ENCODE results near the gene INPP5E.

Gene INPP5E

DNA sequence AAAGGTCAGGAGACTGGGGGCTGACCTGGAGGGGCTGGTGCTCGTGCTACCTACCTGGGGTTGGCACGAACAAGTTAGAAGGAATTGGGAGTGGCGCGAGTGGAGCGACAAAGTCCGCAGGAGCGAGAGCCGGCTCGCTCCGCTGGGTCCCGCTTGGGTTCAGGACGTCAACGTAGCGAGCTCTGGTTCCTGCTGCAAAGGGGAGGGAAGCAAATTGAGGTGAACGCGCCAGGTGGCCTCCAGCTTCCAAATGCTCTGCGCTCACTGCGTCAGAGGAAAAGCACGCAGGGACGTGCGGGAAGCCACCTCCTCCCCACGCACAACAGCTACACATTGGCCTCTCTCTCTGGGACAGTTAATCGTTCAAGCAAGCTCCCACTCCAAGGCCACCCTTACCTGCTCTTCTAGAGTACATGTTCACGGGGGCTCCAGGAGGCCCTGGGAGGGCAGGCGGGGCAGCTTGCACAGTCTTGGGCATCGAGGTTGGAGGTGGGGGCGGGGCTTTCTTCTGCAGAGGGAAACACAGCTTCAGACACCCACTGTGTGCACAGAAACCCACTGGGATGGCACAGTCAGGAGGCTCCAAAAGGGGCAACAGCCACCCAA lies 7.6 kb upstream of the INPP5E start:
- no peak for DNase-seq (ENCODE audit: low read depth)

DNA sequence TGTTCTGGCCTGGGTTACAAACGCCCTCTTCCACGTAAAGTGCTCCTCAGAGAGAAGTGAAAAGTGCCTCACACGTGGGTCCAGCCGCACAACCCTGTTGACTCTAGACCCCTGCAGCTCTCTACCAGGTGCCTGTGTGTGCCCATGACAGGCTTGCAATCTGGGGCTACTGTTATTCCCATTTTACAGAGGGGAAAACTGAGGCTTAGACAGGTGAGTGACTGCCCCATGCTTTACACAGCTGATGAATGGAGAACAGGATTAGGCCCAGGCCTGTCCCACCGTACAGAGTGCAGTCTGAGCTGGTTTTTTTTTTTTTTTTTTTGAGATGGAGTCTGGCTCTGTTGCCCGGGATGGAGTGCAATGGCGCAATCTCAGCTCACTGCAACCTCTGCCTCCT lies 6.2 kb upstream of the INPP5E start:
- DNase-seq (ENCODE audit: low read depth): no peak

DNA sequence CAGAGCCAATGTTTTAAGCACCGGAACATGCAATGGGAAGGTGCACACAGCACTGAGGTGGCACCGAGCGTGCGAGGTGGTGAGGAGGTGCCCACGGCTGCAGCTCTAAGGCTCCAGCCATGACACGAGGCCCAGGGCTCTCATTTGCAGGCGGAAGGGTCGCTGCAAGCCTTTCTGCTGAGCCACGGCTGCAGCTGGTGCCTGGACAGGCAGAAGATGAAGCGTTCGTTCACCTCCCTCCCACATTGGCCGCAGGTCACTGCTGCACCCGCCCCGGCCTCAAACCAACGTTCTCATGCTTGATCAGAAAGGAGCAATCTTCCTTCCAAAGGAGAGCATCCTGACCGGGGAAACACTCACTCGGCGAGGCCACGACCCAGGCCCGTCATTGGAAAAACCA lies 4.5 kb upstream of the INPP5E start:
- no peak for DNase-seq (ENCODE audit: low read depth)

DNA sequence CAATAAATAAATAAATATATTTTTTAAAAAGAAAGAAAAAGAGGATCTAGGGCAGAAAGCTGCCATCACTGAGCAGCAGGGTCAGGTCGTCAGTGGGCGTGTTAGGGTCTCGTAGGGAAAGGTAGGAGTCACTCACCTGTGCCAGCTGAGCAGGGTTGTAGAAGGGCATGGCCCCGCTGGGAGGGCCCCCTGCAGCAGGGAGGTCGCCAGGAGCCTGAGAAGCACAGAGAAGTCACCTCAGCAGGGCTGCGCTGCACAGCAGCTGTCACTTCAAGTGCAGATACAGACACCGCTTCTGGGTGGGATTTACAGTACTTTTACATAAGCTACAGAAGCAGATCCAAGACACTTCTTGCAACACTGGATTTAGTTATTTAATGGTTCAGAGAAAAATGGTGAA lies 4.0 kb upstream of the INPP5E start:
- DNase-seq (ENCODE audit: low read depth): no peak

DNA sequence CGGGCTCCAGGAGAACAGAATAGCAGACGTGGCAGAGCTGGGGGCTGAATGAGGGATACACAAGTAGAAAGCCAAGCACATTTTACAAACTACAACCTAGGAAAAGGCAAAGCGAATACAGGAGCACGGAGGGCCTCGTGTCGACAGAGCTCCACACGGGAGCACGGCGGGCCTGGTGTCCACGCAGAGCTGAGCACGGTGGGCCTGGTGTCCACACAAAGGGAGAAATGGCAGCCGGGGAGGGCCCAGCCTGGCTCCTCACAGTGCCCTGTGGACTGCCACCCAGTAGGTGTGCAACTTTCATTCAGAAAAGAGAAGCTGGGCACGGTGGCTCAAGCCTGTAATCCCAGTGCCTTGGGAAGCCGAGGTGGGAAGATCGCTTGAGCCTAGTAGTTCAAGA lies 3.4 kb upstream of the INPP5E start:
- DNase-seq (ENCODE audit: low read depth): no peak

DNA sequence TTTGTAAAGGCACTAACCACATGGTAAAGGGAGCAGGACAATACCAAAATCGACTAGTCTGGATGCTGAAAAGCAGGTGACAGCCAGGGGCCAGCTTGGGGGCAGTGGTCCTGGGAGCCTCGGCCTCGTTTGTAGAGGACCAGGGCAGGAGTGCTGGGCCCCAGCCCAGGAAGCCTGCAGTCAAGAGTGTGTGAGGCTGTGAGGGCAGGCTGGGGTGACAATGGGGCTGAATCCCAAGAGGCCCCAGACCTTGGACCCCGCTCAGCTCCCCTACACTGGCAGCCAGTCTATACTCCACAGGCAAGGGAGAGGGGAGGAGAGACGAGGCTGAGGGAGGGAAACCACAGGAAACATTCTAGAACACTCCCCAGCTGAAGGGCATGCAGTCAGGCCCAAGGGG lies 2.6 kb upstream of the INPP5E start:
- DNase-seq (ENCODE audit: low read depth): no peak

DNA sequence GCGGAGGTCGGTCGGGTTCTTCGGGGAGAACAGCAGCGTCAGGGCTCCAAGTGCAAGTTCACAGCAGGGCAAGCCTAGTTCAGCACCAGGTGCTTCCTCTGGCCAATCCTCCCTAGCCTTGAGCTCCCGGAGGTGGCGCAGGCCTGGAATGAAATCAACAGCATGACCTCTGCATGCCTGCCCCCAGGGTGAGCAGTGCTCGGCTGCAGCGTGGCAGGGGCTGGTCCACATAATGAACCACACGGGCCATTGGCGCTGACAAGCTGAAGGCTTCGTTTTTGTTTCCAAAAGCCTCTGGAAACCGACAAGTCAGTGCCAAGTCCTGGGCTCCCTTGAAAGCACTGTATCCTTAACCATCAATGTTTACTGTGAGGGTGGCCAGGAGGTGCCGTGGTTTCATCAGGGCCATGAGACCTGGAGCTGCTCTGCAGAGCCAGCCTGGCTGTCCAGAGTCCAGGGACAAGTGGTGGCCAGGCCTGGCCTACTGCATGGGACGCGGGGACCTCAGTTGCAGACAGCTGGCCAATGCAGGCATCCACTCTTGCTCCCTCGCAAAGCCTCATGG lies 2.1 kb upstream of the INPP5E start:
- DNase-seq (ENCODE audit: low read depth): no peak

DNA sequence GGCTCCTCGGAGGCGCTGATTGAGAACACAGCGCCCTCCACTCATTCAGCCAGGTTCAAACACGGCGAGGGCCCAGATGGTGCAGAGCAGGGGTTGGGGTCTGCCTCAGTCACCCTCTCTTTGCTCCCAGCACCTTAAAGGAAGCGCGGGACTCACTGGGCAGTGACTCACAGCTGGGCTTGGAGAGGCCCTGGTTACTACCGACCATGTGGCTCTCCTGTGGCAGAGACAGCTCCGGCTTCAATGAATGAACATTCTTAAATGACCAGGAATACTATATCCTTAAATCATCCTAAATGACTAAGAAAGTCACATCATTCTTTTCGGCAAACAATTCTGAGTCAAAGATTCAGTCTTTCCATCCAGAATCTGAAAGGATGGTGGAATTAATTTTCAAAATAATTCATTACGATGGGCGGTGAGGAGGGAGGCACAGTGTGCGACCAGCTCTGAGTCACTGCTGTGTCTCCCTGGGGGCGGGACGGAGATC lies 1.6 kb upstream of the INPP5E start:
- DNase-seq (ENCODE audit: low read depth): no peak

DNA sequence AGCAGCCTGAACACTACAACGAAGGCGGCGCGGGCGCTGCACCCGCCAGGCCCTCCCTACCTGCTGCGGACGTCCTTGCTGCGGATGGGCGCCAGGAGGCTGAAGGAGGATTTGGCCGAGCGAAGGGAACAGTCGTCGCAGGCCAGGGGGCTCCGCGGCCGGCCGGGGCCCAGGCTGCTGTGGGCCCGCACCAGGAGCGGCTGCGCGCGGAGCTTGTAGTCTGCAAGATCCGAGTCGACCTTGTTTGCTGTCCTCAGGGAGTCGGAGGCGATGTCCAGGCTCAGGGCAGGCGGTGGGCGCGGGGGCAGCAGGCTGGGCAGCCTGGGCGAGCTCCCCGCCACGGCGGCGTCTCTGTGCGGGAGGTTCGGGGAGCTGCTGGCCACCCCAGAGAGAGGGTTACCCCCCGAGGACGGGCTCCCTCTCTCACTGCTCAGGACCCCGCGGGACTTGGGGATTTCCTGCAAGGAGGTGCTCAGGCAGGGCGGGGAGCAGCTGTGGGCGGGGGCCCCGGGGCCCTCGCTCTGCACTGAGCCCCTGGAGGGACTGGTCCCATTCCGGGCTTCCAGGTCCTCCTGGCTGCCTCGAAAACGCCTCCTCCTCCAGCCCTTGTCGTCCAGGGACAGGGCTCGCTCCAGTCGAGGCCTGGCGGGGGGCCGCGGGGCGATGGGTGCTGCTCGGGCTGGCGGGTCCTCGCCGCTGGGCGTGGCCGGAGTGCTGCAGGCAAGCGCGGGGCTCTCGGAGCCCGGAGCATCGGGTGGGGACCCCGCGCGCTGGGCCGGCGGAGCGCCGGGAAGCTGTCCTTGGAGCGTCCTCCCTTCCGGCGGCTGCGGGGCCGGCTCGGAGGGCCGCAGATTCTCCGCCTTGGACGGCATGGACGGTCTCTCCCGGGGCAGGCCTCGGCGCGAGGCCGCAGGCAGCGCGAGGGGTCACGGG lies 831 bp downstream of the INPP5E start:
- DNase-seq (ENCODE audit: low read depth): peak; percentile 25

DNA sequence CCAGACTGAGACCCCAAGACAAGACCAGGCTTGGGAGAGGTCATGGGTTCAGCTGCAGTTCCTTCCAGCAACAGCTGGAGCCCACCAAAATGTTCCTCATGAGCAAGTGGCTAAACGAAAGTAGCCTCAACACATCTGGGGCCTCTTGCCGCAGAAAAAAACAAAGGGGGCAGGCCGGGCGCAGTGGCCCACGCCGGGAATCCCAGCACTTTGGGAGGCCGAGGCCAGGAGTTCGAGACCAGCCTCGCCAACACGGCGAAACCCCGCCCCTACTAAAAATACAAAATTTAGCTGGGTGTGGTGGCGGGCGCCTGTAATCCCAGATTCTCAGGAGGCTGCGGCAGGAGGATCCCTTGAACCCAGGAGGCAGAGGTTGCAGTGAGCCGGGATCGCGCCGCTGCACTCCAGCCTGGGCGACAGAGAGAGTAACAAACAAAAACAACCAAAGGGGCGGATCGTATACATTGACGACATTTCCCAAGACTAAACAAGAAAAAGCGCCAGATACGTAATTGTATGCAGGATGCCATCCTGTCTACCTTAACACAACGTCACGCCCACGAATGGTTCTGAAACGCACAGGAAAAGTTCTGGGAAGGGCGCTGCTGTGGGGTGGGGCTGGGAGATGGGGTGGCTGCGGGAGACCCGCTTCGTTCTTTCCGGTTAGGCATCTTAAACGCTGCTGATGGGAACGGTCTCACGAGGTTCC lies 1.7 kb downstream of the INPP5E start:
- no peak for DNase-seq (ENCODE audit: low read depth)

DNA sequence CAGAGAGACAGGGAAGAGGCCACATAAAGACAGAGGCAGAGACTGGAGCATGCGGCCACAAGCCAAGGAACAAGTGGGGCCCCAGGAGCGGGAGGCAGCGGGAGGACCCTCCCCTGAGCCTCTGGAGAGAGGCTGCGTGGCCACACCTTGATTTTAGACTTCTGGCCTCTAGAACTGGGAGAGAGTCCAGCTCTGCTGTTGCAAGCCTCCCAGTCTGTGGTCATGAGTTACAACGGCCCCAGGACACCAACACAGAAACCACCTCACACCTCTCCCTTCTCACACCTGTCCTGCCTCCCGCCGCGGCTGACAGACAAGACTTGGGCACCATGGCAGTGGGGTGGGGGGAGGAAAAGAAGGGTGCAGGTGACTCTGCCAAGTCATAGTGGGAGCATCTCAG lies 2.2 kb downstream of the INPP5E start:
- no peak for DNase-seq (ENCODE audit: low read depth)

DNA sequence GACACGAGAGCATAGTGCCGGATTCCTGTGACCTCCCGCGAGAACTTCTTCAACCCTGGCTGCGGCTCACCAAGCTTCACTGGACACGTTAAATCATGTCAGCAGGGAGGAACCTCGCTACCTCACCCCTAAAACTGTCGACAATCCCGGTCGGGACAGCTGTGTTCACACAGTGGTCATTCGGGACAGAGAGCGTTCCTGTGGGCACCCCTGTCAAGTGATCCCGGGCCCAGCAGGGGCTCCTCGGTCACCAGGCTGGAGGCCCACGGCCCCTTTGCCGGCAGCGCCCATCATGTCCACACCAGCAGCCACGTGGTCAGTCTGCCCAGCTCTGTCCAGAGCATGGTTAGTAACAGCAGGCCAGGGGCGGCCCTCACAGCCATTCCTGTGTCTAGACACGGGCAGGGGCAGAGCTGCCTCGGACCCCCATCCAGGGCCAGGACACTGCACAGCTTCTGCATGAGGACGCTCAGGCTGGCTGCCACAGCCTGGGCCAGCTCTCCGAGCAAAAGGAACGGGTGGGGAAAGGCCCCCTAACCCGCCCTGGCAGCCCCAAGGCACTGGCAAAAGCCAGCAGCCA lies 3.5 kb downstream of the INPP5E start:
- DNase-seq (ENCODE audit: low read depth): no peak

DNA sequence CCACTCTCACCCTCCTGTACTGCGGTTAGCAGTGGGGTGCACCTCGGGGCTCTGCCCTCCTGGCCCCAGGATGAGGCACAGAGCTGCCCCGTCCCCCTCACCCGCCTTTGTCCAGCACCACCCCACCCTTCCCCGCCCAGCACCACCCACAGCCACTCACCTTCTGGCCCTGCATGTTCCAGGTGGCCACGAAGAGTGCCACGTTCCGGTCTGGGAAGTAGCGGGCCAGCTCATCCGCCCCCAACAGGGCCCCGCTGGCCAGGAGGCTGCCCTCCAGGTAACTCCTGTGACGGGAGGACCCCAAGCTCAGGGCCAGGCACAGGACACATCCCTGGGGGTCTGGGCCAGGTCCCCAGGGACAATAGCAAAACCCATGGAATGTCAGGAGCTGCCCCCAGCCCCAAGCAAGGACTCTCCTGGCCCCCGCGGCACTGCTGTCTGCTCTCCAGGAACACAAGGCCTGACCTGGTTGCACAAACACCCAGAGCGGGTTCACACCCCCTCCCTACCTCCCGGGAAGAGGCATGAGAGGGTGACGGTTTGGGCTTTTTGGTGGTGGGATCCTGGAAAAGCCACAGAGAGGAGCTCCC lies 5.0 kb downstream of the INPP5E start:
- no peak for DNase-seq (ENCODE audit: low read depth)

DNA sequence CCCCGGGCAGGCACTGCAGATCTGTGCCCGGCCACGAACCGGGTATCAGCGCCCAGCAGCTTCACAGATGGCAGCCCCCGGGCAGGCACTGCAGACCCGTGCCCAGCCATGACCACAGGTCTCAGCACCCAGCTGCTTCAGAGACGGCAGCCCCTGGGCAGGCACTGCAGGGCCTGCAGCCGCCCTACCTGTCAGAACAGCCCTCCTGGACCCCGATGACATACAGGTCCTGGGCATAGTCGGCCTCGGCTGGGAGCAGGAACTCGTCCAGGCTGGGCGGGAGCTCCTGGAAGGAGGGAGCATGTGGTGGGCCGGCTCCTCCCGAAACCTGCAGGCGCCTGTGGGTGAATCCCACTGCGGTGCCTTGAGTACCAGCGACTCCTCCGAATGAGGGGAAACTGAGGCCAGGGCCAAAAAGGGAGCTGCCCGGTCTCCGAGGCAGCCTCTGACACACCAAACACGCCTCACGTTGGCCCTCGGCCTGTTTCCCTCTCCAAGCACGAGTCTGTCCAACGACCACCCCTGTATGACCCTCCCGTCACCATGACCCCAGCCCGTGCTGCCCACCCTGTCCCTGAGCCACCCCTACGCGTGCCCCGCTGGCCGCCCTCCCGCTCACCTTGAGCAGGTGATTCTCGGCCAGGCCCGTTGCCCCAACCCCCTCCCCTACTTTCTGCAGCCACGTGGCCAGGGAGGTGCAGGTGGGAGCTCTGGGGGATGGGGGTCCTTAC lies 5.6 kb downstream of the INPP5E start:
- DNase-seq (ENCODE audit: low read depth): no peak

DNA sequence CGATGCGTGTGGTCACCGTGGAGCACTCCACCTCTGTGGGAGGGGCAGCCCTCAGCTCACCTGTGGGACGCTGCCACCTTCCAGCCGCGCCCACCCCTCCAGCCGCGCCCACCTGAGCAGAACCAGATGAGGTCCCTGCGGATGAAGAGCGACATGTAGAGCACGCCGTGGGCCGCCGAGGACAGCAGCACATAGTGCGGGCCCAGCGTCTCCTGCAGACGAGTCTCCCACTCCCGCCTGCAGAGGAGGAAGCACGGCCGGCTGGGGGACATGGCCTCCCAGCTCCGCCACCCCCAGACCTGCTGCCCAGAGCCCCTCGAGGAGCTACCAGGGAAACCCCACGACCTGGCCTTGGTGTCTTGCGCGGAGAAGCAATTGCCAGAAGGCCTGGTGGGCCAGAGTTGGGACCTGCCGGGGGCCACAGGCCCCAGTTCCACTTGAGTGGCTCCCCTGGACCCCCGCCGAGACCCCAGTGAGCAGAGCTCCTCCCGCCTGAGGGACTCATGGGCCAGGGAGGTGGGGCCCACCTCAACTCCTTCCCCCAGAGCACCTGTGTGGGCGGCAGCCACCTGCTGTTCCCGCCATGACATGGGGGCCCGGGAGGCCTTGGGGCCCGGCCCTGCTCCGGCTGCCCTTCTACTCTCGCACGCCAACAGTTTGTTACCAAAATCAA lies 6.5 kb downstream of the INPP5E start:
- no peak for DNase-seq (ENCODE audit: low read depth)

DNA sequence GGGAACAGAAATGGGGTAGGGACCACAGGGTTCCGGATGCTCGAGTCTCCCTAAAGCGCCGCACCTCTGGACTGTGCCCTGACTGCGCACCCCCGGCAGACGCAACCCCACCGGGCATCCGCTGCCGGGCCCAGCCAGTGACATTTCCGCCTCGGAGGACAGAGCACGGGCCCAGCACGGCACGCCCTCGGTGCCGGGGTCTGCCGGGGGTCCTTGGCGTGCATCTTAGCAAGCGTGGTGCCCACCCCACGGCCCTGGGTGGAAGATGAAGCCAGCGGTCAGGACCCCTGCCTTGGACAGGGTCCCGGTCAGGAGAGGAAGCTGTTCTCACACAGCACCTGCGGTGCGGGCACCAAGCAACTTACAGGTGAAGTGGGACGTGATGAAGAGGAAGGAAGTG lies 7.1 kb downstream of the INPP5E start:
- no peak for DNase-seq (ENCODE audit: low read depth)

DNA sequence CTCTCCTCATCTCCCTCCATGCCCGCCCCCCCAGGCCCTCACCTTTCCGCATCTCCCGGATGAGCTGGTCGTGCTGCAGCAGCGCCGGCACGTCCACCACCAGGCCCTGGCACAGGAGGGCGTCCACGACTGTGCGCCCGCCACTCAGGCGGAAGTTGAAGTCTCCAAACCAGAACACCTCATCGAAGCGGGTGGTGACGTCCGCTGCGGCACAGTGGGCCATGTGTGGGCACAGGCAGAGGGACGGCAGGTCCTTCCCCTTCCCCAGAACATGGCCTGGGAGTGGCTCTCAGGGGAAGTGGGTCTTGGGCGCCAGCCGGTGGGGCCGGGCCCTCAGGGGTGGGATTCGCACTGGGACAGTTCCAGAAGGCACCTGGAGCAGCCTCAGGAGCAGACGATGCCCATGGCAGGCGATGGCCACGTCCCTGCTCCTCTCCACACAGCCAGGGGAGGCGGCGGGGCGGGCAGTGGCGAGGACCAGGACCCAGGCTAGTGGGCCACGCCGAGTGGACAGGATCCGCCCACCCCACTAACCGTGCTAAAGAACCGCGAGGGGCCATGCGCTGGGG lies 7.8 kb downstream of the INPP5E start:
- DNase-seq (ENCODE audit: low read depth): no peak

DNA sequence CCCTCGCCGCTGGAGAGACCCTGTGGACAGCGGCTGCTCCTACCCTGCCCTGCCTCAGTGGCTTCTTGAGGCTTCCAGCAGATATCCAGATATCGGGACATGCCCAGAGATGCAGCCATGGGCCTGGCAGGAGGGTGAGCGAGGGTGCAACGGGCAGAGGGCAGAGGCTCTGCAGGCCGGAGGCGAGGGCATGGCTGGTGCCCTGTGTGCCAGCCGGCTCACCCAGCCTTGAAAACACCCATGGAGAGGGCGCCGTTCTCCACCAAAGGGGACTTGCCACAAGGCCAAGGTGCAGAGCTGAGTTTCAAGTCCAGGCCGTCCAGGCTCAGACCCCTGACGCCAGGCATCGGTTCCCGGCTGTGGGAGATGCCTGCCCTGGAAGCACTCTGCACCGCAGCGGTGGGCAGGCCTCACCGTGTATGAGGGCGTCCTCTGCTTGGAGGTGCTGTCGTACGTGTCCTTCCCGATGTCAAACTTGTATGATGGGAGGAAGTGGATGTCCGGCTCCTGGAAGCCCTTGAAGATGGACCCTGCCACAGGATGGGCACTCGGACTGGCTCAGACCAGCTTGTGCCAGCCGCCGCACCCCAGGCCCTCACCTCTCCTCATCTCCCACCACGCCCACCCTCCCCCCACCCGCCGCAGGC lies 8.9 kb downstream of the INPP5E start:
- DNase-seq (ENCODE audit: low read depth): no peak

DNA sequence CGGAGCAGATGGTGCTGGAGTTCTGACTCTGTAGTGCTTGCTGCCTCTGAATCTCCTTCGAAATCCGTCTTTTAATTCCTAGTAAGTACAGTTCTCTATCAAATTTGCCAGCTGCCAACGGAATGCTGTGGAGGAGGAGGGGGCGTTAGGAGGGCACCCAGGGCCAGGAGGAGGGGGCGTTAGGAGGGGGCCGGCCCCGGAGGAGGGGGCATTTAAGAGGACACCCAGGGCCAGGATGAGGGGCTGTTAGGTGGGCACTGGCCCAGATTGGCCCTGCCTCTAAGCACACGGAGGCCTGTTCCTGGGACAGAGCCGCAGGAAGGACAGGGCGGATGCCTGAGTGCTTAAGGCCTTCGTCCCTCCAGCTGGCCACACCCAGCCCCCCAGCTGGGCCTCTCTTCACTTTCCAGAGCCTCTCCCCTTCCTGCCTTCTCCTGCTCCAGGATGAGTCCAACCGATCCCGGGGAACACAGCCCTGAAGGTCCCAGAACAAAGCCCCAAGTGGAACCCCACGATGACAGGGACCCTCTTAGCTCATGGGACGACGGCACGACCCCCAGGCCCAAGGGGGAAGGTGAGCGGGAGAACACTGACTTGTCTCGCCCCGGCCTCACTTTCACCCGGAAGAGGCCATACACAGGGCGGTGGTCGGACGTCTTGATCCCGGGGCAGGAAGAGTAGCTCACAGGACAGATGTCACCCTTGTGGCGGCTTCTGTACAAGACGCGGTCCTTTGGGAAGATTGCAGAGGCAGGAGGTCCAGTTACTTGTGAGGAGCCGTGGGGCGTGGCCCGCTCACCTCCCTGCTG lies 9.8 kb downstream of the INPP5E start:
- no peak for DNase-seq (ENCODE audit: low read depth)

All from activated gamma-delta T cell treated with anti-CD3 and anti-CD28 coated beads, Interleukin-2, amount 50 U/mL, for 16 hours (primary cell).